ENCODE measurements around the gene CCL14. TPM values are rescaled to one million over a fixed set of nuclear protein-coding genes. Genes with fewer than 3 reads are reported as not detected.
"Not testable (repeated sequence)": the region's sequence is repeated elsewhere in the genome, so short reads cannot be mapped to it uniquely, and the experiment has no call there.

CCL14 gene
- total RNA-seq (2012; rRNA removed), result not detected in 2 replicates

DNA sequence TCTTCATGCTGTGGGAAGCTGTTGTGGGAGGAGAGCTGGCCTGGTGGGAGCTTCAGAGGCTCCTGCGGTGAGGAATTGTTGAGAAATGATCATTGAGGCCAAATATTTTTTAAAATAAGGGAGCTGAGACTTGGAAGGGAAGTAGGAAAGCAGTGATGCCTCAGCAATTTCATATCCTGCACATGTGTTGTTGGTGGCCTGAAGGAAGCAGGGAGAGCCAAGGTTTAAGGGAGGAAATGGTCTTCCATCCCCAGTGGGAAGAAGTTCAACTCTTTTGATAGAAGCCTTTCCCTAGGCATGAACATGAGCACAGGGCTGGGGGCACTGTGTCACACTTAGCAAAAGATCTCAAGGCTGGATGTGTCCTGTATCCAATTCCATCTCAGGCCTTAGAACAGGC lies at the start of gene CCL14:
CCL14 (minus strand) TSS at position 87 of the 400 bp plus-strand sequence; CDS start at position 7, 80 bp downstream.
- no peaks in the 10 kb centered on the region for H3K36me3 ChIP-seq (ENCODE audit: insufficient read depth, low read length)
- no peaks in the 10 kb centered on the region for H3K4me1 ChIP-seq (ENCODE audit: control insufficient read depth, insufficient read depth, low read length)
- peaks cover 7% of the 10 kb centered on the region for H3K27me3 ChIP-seq (ENCODE audit: control insufficient read depth, insufficient read depth, low read length)
- H3K9me3 ChIP-seq (replicated peaks; ENCODE audit: low read length), result no peaks in the 10 kb centered on the region
- no peak within 1 kb of the TSS for H3K4me2 ChIP-seq (ENCODE audit: low read length)
- no peak within 1 kb of the TSS for H3K4me3 ChIP-seq (ENCODE audit: low read length)
- no peak within 1 kb of the TSS for H3K9ac ChIP-seq (ENCODE audit: low read depth, low read length)

DNA sequence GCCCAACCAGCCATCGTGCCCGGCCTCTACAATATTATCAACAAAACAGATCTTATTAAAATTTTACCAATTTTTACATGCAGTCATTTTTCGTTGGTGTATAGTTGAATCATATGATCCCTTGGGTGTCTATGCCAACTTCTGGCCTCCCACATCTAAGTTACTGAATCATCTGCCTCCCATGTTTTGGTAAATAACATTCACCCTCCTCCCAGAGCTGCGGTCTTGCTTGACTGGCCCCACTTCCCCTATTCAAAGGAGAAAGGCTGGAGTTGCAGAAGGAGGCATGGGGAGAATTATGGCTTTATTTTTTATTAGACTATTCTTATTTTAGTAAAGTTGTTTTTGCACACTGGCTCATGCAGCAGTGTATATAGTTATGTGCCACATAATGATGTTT lies 49.7 kb upstream of the CCL14 start:
- no peak overlapping the region for H3K9ac ChIP-seq (ENCODE audit: low read depth, low read length)
- H3K4me1 ChIP-seq (ENCODE audit: control insufficient read depth, insufficient read depth, low read length), result no peaks in the 10 kb centered on the region
- H3K36me3 ChIP-seq (ENCODE audit: insufficient read depth, low read length), result no peaks in the 10 kb centered on the region
- no peak overlapping the region for H3K4me3 ChIP-seq (ENCODE audit: low read length)
- peaks cover 3% of the 10 kb centered on the region for H3K27me3 ChIP-seq (ENCODE audit: control insufficient read depth, insufficient read depth, low read length)
- H3K4me2 ChIP-seq (ENCODE audit: low read length), result no peak overlapping the region
- H3K9me3 ChIP-seq (replicated peaks; ENCODE audit: low read length), result no peaks in the 10 kb centered on the region

DNA sequence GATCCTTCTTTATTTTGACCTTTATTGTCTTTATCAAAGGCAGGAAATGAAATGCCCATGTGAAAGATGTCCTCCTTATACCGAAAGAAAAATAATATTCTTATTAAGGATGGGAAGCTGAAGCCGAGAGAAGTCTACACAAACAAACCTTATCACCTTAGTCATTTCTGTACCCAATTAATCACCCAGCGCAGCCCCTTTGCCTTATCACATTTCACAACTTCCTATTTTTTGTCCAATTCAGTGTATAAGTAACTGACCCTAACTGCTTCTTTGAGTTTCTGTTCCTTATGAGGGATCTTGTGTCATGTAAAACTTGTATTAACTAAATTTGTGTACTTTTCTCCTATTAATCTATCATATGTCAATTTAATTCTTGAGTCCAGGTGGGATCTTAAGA lies 47.6 kb upstream of the CCL14 start:
- no peaks in the 10 kb centered on the region for H3K4me1 ChIP-seq (ENCODE audit: control insufficient read depth, insufficient read depth, low read length)
- H3K9ac ChIP-seq (ENCODE audit: low read depth, low read length), result no peak overlapping the region
- H3K4me3 ChIP-seq (ENCODE audit: low read length), result no peak overlapping the region
- H3K27me3 ChIP-seq (ENCODE audit: control insufficient read depth, insufficient read depth, low read length), result peaks cover 3% of the 10 kb centered on the region
- H3K9me3 ChIP-seq (replicated peaks; ENCODE audit: low read length), result no peaks in the 10 kb centered on the region
- no peak overlapping the region for H3K4me2 ChIP-seq (ENCODE audit: low read length)
- no peaks in the 10 kb centered on the region for H3K36me3 ChIP-seq (ENCODE audit: insufficient read depth, low read length)

DNA sequence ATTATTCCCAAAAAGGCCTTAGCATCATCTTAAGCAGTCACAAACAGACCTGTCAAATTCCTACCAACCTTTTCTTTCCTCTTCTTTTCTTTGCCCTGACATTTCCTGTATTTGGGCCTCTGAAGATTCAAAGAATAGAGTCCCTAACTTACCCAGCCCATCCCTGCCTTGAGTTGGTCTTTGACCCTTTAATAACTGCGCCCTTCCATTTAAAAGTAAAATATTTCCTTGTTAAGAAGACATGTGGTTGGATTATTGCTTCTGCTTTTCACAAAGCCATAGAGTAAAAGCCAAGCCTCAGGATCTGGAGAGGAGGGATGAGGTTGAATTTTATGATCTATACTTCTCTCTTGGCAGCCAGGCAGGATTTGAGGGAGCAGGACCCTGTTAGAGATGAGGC lies 44.4 kb upstream of the CCL14 start:
- Histone ChIP-seq H3K27me3 (ENCODE audit: control insufficient read depth, insufficient read depth, low read length) (peaks cover 3% of the 10 kb centered on the region), H3K4me1 (ENCODE audit: control insufficient read depth, insufficient read depth, low read length) (no peaks in the 10 kb centered on the region), H3K4me3 (ENCODE audit: low read length) (no peak overlapping the region), H3K4me2 (ENCODE audit: low read length) (no peak overlapping the region), H3K36me3 (ENCODE audit: insufficient read depth, low read length) (no peaks in the 10 kb centered on the region), H3K9me3 (replicated peaks; ENCODE audit: low read length) (no peaks in the 10 kb centered on the region), H3K9ac (ENCODE audit: low read depth, low read length) (no peak overlapping the region)

DNA sequence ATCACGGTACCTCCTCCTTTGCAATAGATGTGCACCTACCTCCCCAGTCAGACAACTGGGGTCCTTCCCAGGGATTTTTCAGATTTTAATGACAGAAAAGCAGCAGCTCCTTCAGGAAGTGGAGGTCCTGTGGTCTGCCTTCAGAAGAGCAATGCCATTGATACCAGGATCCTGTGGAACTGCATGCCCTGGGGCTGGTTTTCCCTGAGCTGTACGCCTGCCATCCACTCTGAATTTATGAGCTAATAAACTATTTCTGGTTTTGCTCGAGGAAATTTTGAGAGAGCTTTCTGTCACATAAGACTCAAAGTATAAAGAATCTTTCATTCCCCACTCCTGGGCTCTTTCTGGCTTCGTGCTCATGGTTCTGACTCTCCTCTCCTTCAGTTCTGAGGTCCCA lies 41.2 kb upstream of the CCL14 start:
- Histone ChIP-seq H3K9me3 (replicated peaks; ENCODE audit: low read length) (no peaks in the 10 kb centered on the region), H3K27me3 (ENCODE audit: control insufficient read depth, insufficient read depth, low read length) (peaks cover 5% of the 10 kb centered on the region), H3K4me2 (ENCODE audit: low read length) (no peak overlapping the region), H3K36me3 (ENCODE audit: insufficient read depth, low read length) (no peaks in the 10 kb centered on the region), H3K4me1 (ENCODE audit: control insufficient read depth, insufficient read depth, low read length) (no peaks in the 10 kb centered on the region), H3K4me3 (ENCODE audit: low read length) (no peak overlapping the region), H3K9ac (ENCODE audit: low read depth, low read length) (no peak overlapping the region)

DNA sequence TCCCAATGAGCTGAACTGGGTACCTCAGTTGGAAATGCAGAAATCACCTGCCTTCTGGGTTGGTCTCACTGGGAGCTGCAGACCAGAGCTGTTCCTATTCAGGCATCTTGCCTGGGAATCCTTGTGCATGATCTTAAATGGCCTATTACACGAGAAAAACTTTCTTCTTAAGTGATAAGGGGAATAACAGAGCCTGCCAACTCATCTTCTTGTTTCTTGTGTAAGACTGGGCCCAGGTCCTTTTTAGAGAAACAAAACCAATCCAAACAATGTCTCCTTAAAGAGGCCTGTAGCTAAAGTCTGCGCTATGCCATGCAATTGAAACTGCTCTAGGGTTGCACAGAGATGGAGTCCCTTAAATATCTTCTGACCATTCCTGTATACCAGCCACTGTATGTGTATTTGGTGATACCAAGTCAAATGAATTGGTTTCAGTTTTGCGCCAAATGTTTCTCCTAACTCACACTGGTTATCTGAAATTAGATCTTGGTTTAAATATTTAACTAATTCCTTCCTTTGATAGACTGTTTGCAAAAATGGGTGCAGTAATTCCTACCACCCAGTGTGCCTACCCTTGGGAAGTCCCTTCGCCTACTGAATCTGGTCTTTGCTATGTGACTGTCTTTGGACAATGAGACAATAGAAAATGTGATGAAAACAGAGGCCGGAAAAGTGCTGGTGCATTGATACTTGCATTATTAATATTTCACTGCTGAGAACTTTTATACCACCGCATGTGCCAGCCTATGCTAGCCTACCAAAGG lies 37.8 kb upstream of the CCL14 start:
- H3K9me3 ChIP-seq (replicated peaks; ENCODE audit: low read length), result no peaks in the 10 kb centered on the region
- no peak overlapping the region for H3K9ac ChIP-seq (ENCODE audit: low read depth, low read length)
- no peaks in the 10 kb centered on the region for H3K4me1 ChIP-seq (ENCODE audit: control insufficient read depth, insufficient read depth, low read length)

DNA sequence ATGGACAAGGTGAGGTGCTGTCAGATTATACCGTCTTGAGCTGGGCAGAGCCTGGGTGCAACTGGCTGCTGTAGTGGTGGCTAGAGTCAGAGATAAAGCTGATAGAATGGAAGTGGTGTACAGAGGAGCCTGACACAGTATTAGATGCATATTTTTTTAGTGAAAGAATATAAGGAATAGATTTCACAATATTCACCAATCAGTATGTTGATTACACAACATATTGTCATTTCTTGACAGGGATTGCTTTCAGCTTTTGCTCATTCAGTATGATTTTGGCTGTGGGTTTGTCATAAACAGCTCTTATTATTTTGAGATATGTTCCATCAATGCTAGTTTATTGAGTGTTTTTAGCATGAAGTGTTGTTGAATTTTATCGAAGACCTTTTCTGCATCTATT lies 32.9 kb upstream of the CCL14 start:
- no peak overlapping the region for H3K9ac ChIP-seq (ENCODE audit: low read depth, low read length)
- H3K4me1 ChIP-seq (ENCODE audit: control insufficient read depth, insufficient read depth, low read length), result no peaks in the 10 kb centered on the region
- no peak overlapping the region for H3K4me3 ChIP-seq (ENCODE audit: low read length)
- no peaks in the 10 kb centered on the region for H3K27me3 ChIP-seq (ENCODE audit: control insufficient read depth, insufficient read depth, low read length)
- H3K4me2 ChIP-seq (ENCODE audit: low read length), result no peak overlapping the region
- H3K36me3 ChIP-seq (ENCODE audit: insufficient read depth, low read length), result no peaks in the 10 kb centered on the region
- no peaks in the 10 kb centered on the region for H3K9me3 ChIP-seq (replicated peaks; ENCODE audit: low read length)

More for the DNA sequence above, 37.8 kb upstream of the CCL14 start:
- peaks cover 3% of the 10 kb centered on the region for H3K27me3 ChIP-seq (ENCODE audit: control insufficient read depth, insufficient read depth, low read length)
- no peaks in the 10 kb centered on the region for H3K36me3 ChIP-seq (ENCODE audit: insufficient read depth, low read length)
- no peak overlapping the region for H3K4me2 ChIP-seq (ENCODE audit: low read length)
- no peak overlapping the region for H3K4me3 ChIP-seq (ENCODE audit: low read length)

DNA sequence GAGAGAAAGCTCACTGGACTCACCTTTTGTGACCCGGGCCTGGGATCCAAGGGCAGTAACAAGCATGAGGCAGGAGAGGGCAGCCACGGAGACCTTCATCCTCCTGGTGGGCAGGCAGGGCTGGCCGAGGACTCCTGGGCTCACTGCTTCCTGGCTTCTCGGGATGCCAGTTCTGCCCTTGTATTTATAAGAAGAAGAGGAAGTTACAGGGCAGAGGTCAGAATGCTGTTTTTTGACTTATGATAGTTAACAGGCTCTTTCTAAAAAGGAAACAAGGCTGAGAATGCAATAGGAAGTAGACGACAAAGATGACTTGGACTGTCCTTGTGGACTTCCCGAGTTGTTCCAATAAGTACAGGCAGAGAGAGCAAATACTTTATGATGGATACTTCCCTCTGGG lies 31.3 kb upstream of the CCL14 start, which contains the start of gene CCL23:
CCL23 (minus strand) TSS at position 174 of the 400 bp plus-strand sequence; CDS start at position 99, 75 bp downstream.
- H3K4me3 ChIP-seq (ENCODE audit: low read length), result no peak within 1 kb of the TSS

DNA sequence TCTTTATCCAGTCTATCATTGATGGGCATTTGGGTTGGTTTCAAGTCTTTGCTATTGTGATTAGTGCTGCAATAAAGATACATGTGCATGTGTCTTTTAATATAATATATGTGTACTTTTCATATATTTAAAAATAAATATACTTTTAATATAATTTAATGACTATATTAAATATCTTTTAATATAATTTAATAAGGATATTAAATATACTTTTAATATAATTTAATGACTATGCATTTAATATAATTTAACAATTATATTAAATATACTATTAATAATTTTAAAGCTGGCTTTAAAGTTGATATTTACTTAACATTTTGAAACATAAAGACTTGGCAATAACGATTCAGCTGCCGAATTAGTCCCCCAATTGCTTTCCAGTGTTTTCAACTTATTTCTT lies 30.0 kb upstream of the CCL14 start:
- Histone ChIP-seq H3K9ac (ENCODE audit: low read depth, low read length) (no peak overlapping the region), H3K4me2 (ENCODE audit: low read length) (no peak overlapping the region), H3K36me3 (ENCODE audit: insufficient read depth, low read length) (no peaks in the 10 kb centered on the region), H3K4me1 (ENCODE audit: control insufficient read depth, insufficient read depth, low read length) (no peaks in the 10 kb centered on the region), H3K27me3 (ENCODE audit: control insufficient read depth, insufficient read depth, low read length) (peaks cover 3% of the 10 kb centered on the region), H3K9me3 (replicated peaks; ENCODE audit: low read length) (no peaks in the 10 kb centered on the region), H3K4me3 (ENCODE audit: low read length) (no peak overlapping the region)

More for the DNA sequence above, 31.3 kb upstream of the CCL14 start, which contains the start of gene CCL23:
- no peak within 1 kb of the TSS for H3K9ac ChIP-seq (ENCODE audit: low read depth, low read length)
- H3K9me3 ChIP-seq (replicated peaks; ENCODE audit: low read length), result no peaks in the 10 kb centered on the region
- H3K27me3 ChIP-seq (ENCODE audit: control insufficient read depth, insufficient read depth, low read length), result no peaks in the 10 kb centered on the region
- H3K36me3 ChIP-seq (ENCODE audit: insufficient read depth, low read length), result no peaks in the 10 kb centered on the region
- H3K4me2 ChIP-seq (ENCODE audit: low read length), result no peak within 1 kb of the TSS
- H3K4me1 ChIP-seq (ENCODE audit: control insufficient read depth, insufficient read depth, low read length), result no peaks in the 10 kb centered on the region

DNA sequence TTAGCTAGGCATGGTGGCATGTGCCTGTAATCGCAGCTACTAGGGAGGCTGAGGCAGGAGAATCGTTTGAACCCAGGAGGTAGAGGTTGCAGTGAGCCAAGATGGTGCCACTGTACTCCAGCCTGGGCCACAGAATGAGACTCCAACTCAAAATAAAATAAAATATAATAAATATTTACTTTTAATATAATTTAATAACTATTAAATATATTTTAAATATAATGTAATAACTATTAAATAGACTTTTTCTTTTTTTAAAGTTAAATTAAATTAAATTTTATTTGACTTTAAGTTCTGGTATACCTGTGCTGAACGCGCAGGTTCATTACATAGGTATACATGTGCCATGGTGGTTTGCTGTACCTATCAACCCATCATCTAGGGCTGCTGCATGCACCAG lies 29.4 kb upstream of the CCL14 start:
- H3K4me1 ChIP-seq (ENCODE audit: control insufficient read depth, insufficient read depth, low read length); H3K9me3 ChIP-seq (replicated peaks; ENCODE audit: low read length); H3K27me3 ChIP-seq (ENCODE audit: control insufficient read depth, insufficient read depth, low read length); H3K4me2 ChIP-seq (ENCODE audit: low read length); H3K9ac ChIP-seq (ENCODE audit: low read depth, low read length); H3K4me3 ChIP-seq (ENCODE audit: low read length); H3K36me3 ChIP-seq (ENCODE audit: insufficient read depth, low read length): not testable (repeated sequence)

DNA sequence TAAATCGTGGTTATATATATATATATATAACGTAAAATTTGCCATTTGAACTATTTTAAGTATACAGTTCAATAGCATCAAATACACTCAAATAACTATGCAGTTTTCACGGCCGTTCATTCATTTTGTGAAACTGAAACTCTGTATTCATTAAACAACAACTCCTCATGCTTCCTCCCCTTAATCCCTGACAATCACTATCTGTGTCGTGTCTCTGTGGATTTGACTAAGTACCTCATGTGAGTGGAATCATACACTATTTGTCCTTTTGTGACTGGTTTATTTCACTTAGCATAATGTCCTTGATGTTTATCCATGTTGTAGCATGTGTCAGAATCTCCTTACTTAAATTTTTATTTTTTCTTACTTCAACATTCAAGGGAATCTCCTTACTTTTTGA lies 28.4 kb upstream of the CCL14 start:
- Histone ChIP-seq H3K9me3 (replicated peaks; ENCODE audit: low read length) (no peaks in the 10 kb centered on the region), H3K4me1 (ENCODE audit: control insufficient read depth, insufficient read depth, low read length) (no peaks in the 10 kb centered on the region), H3K9ac (ENCODE audit: low read depth, low read length) (no peak overlapping the region), H3K27me3 (ENCODE audit: control insufficient read depth, insufficient read depth, low read length) (peaks cover 3% of the 10 kb centered on the region), H3K36me3 (ENCODE audit: insufficient read depth, low read length) (no peaks in the 10 kb centered on the region), H3K4me3 (ENCODE audit: low read length) (no peak overlapping the region), H3K4me2 (ENCODE audit: low read length) (no peak overlapping the region)

DNA sequence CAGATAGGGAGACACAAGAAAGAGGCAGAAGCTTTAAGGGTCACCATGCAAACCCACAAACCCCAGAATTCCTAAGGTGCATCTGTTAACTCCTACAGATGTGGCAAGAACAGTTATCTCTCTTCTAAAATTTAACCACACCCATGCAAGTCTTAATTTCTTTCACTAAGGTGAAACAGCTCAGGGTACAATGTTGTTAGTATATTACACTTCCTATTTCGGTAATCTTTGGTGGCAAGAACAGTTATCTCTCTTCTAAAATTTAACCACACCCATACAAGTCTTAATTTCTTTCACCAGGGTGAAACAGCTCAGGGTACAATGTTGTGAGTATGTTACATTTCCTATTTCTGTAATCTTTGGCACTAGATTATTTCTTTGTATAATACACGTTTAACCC lies 24.7 kb upstream of the CCL14 start:
- Histone ChIP-seq H3K36me3 (ENCODE audit: insufficient read depth, low read length) (no peaks in the 10 kb centered on the region), H3K9ac (ENCODE audit: low read depth, low read length) (no peak overlapping the region), H3K4me2 (ENCODE audit: low read length) (no peak overlapping the region), H3K4me3 (ENCODE audit: low read length) (no peak overlapping the region), H3K4me1 (ENCODE audit: control insufficient read depth, insufficient read depth, low read length) (no peaks in the 10 kb centered on the region), H3K9me3 (replicated peaks; ENCODE audit: low read length) (no peaks in the 10 kb centered on the region), H3K27me3 (ENCODE audit: control insufficient read depth, insufficient read depth, low read length) (peaks cover 3% of the 10 kb centered on the region)

Measured in skeletal muscle satellite cell (primary cell).